HCT116 (cell line): ENCODE data around the gene DCN. TPM values are rescaled to one million over a fixed set of nuclear protein-coding genes. Genes with fewer than 3 reads are reported as not detected.

Source experiments
- ATAC-seq: fragments of 200-7000 bp; cut with Tn5 transposase; 2 replicates; pipeline ENCODE4 v1.9.1; 2020; ENCODE audit warnings: mild to moderate bottlenecking, moderate library complexity
- BruUV-seq: library from RNA; stranded (reverse); fragments of 400-500 nt; replicated peaks from 2 replicates; lab custom pipeline; 2021; lab: Mats Ljungman, UMichigan
- CTCF ChIA-PET: fragments of 300-600 bp; sonication (Branson Sonifier 250); formaldehyde crosslinking; loops from one replicate; lab custom pipeline; 2021; ENCODE audit warnings: antibody characterized with exemption; lab: Charles Lee
- POLR2A ChIA-PET: fragments of 300-600, 350-600 bp; sonication (Branson Sonifier 250); formaldehyde crosslinking; loops from one replicate; lab custom pipeline; 2021; ENCODE audit warnings: antibody characterized with exemption; lab: Charles Lee
- RAD21 ChIA-PET, 2 experiments: fragments of 300-600 bp; sonication (Branson Sonifier 250); formaldehyde crosslinking; loops; one replicate each; lab custom pipeline; 2023; ENCODE audit warnings: low total read pairs in 2 of 2; ENCODE audit not compliant: uncharacterized antibody in 2 of 2, unreplicated experiment in 2 of 2, low non-redundant PET in 1 of 2; lab: Charles Lee
- DNase-seq: peaks from one replicate; pipeline ENCODE4 v3.0.0-alpha.2; 2010; ENCODE audit warnings: low read depth, low spot score
- H2AFZ ChIP-seq: fragments of 200-600 bp; shearing (Covaris generic), sonication (generic); 2 replicates; pipeline ENCODE4 v1.6.1; 2017; ENCODE audit warnings: low read depth, mixed run types, mixed read lengths, antibody characterized with exemption, low read length; ENCODE audit not compliant: poor library complexity, severe bottlenecking
- H3K27ac ChIP-seq: 2 replicates; pipeline ENCODE4 v1.5.1; 2012; ENCODE audit warnings: low read depth, low read length
- H3K27me3 ChIP-seq: fragments of 200-600 bp; sonication (generic); 2 replicates; pipeline ENCODE4 v1.6.1; 2016; ENCODE audit warnings: mixed run types, low read length, mixed read lengths; ENCODE audit not compliant: insufficient read depth
- H3K36me3 ChIP-seq, 2 experiments: fragments of 200-500 bp in 1 of 2; fragments of 200-600 bp in 1 of 2; sonication (Bioruptor generic) in 1 of 2; sonication (generic) in 1 of 2; 2 replicates each; pipeline versions ENCODE4 v1.5.1 to v1.6.1; 2014 to 2016; ENCODE audit warnings: low read length in 2 of 2, inconsistent platforms in 1 of 2, mixed read lengths in 1 of 2, mixed run types in 1 of 2; ENCODE audit not compliant: insufficient read depth in 2 of 2, control insufficient read depth in 1 of 2
- H3K4me1 ChIP-seq, 2 experiments: fragments of 200-600 bp in 1 of 2; sonication (generic) in 1 of 2; 2 replicates each; pipeline versions ENCODE4 v1.5.1 to v1.6.1; 2012 to 2017; ENCODE audit warnings: low read length in 2 of 2, inconsistent platforms in 1 of 2, mild to moderate bottlenecking in 1 of 2, mixed read lengths in 1 of 2, mixed run types in 1 of 2, moderate library complexity in 1 of 2; ENCODE audit not compliant: insufficient read depth in 2 of 2, control insufficient read depth in 1 of 2
- H3K4me2 ChIP-seq: fragments of 200-600 bp; sonication (generic); 2 replicates; pipeline ENCODE4 v1.6.1; 2017; ENCODE audit warnings: mixed run types, low read length, mixed read lengths
- H3K4me3 ChIP-seq, 2 experiments: fragments of 200-600 bp in 1 of 2; sonication (generic) in 1 of 2; replicated peaks in 1 of 2; 2 replicates each; pipeline ENCODE4 v1.5.1; 2011 to 2016; ENCODE audit warnings: low read length in 2 of 2, control low read depth in 1 of 2, low read depth in 1 of 2, mild to moderate bottlenecking in 1 of 2, mixed read lengths in 1 of 2, mixed run types in 1 of 2
- H3K79me2 ChIP-seq: fragments of 200-600 bp; sonication (generic); 2 replicates; pipeline ENCODE4 v1.6.1; 2017; ENCODE audit warnings: mild to moderate bottlenecking, mixed run types, low read length, moderate library complexity, mixed read lengths; ENCODE audit not compliant: insufficient read depth
- H3K9ac ChIP-seq: fragments of 200-600 bp; sonication (generic); 2 replicates; pipeline ENCODE4 v1.6.1; 2016; ENCODE audit warnings: low read length, mixed read lengths
- H3K9me2 ChIP-seq: fragments of 200-600 bp; sonication (generic), shearing (Covaris generic); 2 replicates; pipeline ENCODE4 v1.6.1; 2017; ENCODE audit warnings: mixed run types, mild to moderate bottlenecking, moderate library complexity; ENCODE audit not compliant: insufficient read depth
- H3K9me3 ChIP-seq, 2 experiments: fragments of 200-500 bp in 1 of 2; fragments of 200-600 bp in 1 of 2; sonication (Bioruptor generic) in 1 of 2; sonication (generic) in 1 of 2; 2 replicates each; pipeline ENCODE4 v1.6.1; 2014 to 2017; ENCODE audit warnings: low read length in 2 of 2, mixed read lengths in 2 of 2, inconsistent platforms in 1 of 2, low read depth in 1 of 2, mild to moderate bottlenecking in 1 of 2, mixed run types in 1 of 2, moderate library complexity in 1 of 2; ENCODE audit not compliant: control insufficient read depth in 1 of 2, insufficient read depth in 1 of 2
- H4K20me1 ChIP-seq: fragments of 200-600 bp; sonication (generic), shearing (Covaris generic); 2 replicates; pipeline ENCODE4 v1.6.1; 2017; ENCODE audit warnings: mixed run types, mild to moderate bottlenecking, moderate library complexity; ENCODE audit not compliant: insufficient read depth
- ATF3 ChIP-seq: IDR thresholded peaks from 2 replicates; pipeline ENCODE4 v1.6.1; 2012
- CEBPB ChIP-seq: IDR thresholded peaks from 2 replicates; pipeline ENCODE4 v1.6.1; 2012; ENCODE audit warnings: low read depth
- EGR1 ChIP-seq: IDR thresholded peaks from 2 replicates; pipeline ENCODE4 v1.6.1; 2012; ENCODE audit warnings: low read depth
- EZH2phosphoT487 ChIP-seq: fragments of 200-600 bp; IDR thresholded peaks from 2 replicates; pipeline ENCODE4 v1.6.1; 2018; ENCODE audit warnings: antibody characterized with exemption, borderline replicate concordance
- FOSL1 ChIP-seq: IDR thresholded peaks from 2 replicates; pipeline ENCODE4 v1.6.1; 2012; ENCODE audit warnings: low read depth
- SIN3A ChIP-seq: IDR thresholded peaks from 2 replicates; pipeline ENCODE4 v1.6.1; 2012; ENCODE audit warnings: low read depth
- SRF ChIP-seq: IDR thresholded peaks from 2 replicates; pipeline ENCODE4 v1.6.1; 2012; ENCODE audit warnings: low read depth
- TCF7L2 ChIP-seq: IDR thresholded peaks from 2 replicates; pipeline ENCODE4 v1.7.0; 2011; ENCODE audit warnings: borderline replicate concordance, inconsistent platforms; ENCODE audit not compliant: insufficient read depth, insufficient read length; ENCODE audit errors: extremely low read depth
- YY1 ChIP-seq: IDR thresholded peaks from 2 replicates; pipeline ENCODE4 v1.6.1; 2011; ENCODE audit warnings: low read length, low read depth, moderate library complexity, mild to moderate bottlenecking; ENCODE audit not compliant: insufficient replicate concordance; ENCODE audit errors: extremely low read depth
- ZFX ChIP-seq: fragments of 450-650 bp; IDR thresholded peaks from 2 replicates; pipeline ENCODE4 v1.6.1; 2017
- intact Hi-C: fragments of 100-400 bp; cut with micrococcal nuclease; formaldehyde crosslinking; loops from 2 replicates; pipeline ENCODE4 v1.10.0; 2022
- total RNA-seq: library from RNA; stranded (reverse); gene quantifications from one replicate; pipeline ENCODE4 v1.2.1, GENCODE V29; 2021; ENCODE audit not compliant: unreplicated experiment
- TF ChIP-seq, protein P1 (sequence below), 3 experiments: fragments of 200-600 bp in 1 of 3; sonication (generic) in 1 of 3; IDR thresholded peaks in 2 of 3; conservative IDR thresholded peaks in 1 of 3; 2 replicates each; pipeline ENCODE4 v1.5.1; 2012 to 2017; ENCODE audit warnings: low read depth in 2 of 3, low read length in 2 of 3, antibody characterized with exemption in 1 of 3, borderline replicate concordance in 1 of 3, control low read depth in 1 of 3, mild to moderate bottlenecking in 1 of 3, mixed read lengths in 1 of 3, mixed run types in 1 of 3, moderate library complexity in 1 of 3; ENCODE audit not compliant: insufficient read depth in 1 of 3
- TF ChIP-seq, protein P2 (sequence below): IDR thresholded peaks from 2 replicates; pipeline ENCODE4 v1.6.1; 2012; ENCODE audit warnings: low read depth

DCN gene
- total RNA-seq, 1 experiment from 2014 or later, result 3.6 TPM

DNA sequence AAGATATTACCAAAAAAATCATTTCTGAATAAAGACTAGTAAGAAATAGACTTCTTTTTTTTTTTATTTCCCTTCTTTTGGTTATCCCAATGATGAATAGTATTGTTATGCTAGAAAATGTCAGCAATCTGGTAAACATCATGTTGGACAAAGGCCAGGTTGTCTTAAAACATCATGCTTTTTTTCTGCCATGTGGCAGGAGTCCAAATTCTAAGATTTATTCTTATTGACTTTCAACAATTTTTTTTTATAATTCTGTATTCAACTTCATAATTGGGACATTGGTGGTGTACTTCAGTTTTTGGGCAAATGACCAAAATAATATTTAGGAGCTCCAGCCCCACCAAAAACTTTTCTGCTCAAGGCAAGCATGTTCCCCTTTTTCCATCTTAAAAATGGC, 10.5 kb downstream of the DCN start:
- Histone ChIP-seq H3K4me3 (no peak overlapping the region), H3K4me2 (no peak overlapping the region), H3K9me3 (no peaks in the 10 kb centered on the region), H3K27me3 (no peaks in the 10 kb centered on the region), H3K9me2 (no peaks in the 10 kb centered on the region), H3K4me1 (no peaks in the 10 kb centered on the region), H2AFZ (no peak overlapping the region), H3K27ac (no peak overlapping the region), H3K36me3 (no peaks in the 10 kb centered on the region), H3K79me2 (no peaks in the 10 kb centered on the region), H4K20me1 (no peaks in the 10 kb centered on the region), H3K9ac (no peak overlapping the region)
- BruUV-seq, result no TSS peak
- POLR2A ChIA-PET, result no interaction called here
- DNase-seq (no peak), ATAC-seq (no peak)
- RAD21 ChIA-PET, result no interaction called here
- no peak for TF ChIP-seq SIN3A
- no peak for TF ChIP-seq ZFX
- TF ChIP-seq TCF7L2, result no peak
- TF ChIP-seq YY1, result no peak
- no peak for TF ChIP-seq CEBPB
- TF ChIP-seq, protein P1, sequence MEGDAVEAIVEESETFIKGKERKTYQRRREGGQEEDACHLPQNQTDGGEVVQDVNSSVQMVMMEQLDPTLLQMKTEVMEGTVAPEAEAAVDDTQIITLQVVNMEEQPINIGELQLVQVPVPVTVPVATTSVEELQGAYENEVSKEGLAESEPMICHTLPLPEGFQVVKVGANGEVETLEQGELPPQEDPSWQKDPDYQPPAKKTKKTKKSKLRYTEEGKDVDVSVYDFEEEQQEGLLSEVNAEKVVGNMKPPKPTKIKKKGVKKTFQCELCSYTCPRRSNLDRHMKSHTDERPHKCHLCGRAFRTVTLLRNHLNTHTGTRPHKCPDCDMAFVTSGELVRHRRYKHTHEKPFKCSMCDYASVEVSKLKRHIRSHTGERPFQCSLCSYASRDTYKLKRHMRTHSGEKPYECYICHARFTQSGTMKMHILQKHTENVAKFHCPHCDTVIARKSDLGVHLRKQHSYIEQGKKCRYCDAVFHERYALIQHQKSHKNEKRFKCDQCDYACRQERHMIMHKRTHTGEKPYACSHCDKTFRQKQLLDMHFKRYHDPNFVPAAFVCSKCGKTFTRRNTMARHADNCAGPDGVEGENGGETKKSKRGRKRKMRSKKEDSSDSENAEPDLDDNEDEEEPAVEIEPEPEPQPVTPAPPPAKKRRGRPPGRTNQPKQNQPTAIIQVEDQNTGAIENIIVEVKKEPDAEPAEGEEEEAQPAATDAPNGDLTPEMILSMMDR (IDR thresholded peaks at IDR 0.05 in 2 of 3, conservative IDR thresholded peaks at IDR 0.05 in 1 of 3; ENCODE audit: borderline replicate concordance in 1 of 3, insufficient read depth in 1 of 3, low read depth in 2 of 3, low read length in 2 of 3), result no peak
- no peak for TF ChIP-seq FOSL1
- TF ChIP-seq, protein P2, sequence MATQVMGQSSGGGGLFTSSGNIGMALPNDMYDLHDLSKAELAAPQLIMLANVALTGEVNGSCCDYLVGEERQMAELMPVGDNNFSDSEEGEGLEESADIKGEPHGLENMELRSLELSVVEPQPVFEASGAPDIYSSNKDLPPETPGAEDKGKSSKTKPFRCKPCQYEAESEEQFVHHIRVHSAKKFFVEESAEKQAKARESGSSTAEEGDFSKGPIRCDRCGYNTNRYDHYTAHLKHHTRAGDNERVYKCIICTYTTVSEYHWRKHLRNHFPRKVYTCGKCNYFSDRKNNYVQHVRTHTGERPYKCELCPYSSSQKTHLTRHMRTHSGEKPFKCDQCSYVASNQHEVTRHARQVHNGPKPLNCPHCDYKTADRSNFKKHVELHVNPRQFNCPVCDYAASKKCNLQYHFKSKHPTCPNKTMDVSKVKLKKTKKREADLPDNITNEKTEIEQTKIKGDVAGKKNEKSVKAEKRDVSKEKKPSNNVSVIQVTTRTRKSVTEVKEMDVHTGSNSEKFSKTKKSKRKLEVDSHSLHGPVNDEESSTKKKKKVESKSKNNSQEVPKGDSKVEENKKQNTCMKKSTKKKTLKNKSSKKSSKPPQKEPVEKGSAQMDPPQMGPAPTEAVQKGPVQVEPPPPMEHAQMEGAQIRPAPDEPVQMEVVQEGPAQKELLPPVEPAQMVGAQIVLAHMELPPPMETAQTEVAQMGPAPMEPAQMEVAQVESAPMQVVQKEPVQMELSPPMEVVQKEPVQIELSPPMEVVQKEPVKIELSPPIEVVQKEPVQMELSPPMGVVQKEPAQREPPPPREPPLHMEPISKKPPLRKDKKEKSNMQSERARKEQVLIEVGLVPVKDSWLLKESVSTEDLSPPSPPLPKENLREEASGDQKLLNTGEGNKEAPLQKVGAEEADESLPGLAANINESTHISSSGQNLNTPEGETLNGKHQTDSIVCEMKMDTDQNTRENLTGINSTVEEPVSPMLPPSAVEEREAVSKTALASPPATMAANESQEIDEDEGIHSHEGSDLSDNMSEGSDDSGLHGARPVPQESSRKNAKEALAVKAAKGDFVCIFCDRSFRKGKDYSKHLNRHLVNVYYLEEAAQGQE, result no peak
- TF ChIP-seq EZH2phosphoT487, result no peak
- TF ChIP-seq SRF, result no peak
- no peak for TF ChIP-seq EGR1
- no peak for TF ChIP-seq ATF3
- CTCF ChIA-PET, result no interaction called here
- intact Hi-C loops, result loop anchor here (10.0 kb wide), 1 partner anchor 153 kb away; no protein-coding TSS in a partner anchor
